Calu3 (cell line): Measurements from ENCODE around the gene SGSM1. TPM values are rescaled to one million over a fixed set of nuclear protein-coding genes. Genes with fewer than 3 reads are reported as not detected.

Experiments used
- BruUV-seq: library from RNA; stranded (reverse); fragments of 400-500 nt; replicated peaks from 2 replicates; lab custom pipeline; 2021; lab: Mats Ljungman, UMichigan
- CTCF ChIA-PET: fragments of 300-600 bp; sonication (Branson Sonifier 250); formaldehyde crosslinking; loops from one replicate; lab custom pipeline; 2022; ENCODE audit warnings: antibody characterized with exemption; lab: Charles Lee
- DNase-seq: peaks from one replicate; pipeline ENCODE4 v3.0.0; 2022
- H3K27ac Mint-ChIP-seq: one replicate; pipeline ENCODE4 v1.8.0; 2022; ENCODE audit warnings: mixed read lengths; ENCODE audit not compliant: unreplicated experiment
- H3K27me3 Mint-ChIP-seq: one replicate; pipeline ENCODE4 v1.8.0; 2022; ENCODE audit warnings: mixed read lengths; ENCODE audit not compliant: unreplicated experiment
- H3K36me3 Mint-ChIP-seq: one replicate; pipeline ENCODE4 v1.8.0; 2022; ENCODE audit warnings: mild to moderate bottlenecking, moderate library complexity, mixed read lengths; ENCODE audit not compliant: insufficient read depth, unreplicated experiment
- H3K4me1 Mint-ChIP-seq: one replicate; pipeline ENCODE4 v1.8.0; 2022; ENCODE audit warnings: mild to moderate bottlenecking, low read depth, mixed read lengths; ENCODE audit not compliant: unreplicated experiment
- H3K4me3 Mint-ChIP-seq: one replicate; pipeline ENCODE4 v1.8.0; 2022; ENCODE audit warnings: mild to moderate bottlenecking, low read depth, moderate library complexity, mixed read lengths; ENCODE audit not compliant: unreplicated experiment
- H3K9me3 Mint-ChIP-seq: one replicate; pipeline ENCODE4 v1.8.0; 2022; ENCODE audit warnings: low read depth, mixed read lengths; ENCODE audit not compliant: unreplicated experiment
- CTCF ChIP-seq: fragments of 200-600 bp; IDR thresholded peaks from one replicate; pipeline ENCODE4 v1.8.0; 2022; ENCODE audit warnings: antibody characterized with exemption; ENCODE audit not compliant: unreplicated experiment
- intact Hi-C: fragments of 100-400 bp; cut with micrococcal nuclease; formaldehyde crosslinking; loops from one replicate; pipeline ENCODE4 v1.10.0; 2022; ENCODE audit not compliant: unreplicated experiment
- total RNA-seq: library from RNA; stranded (reverse); gene quantifications from 2 replicates; pipeline ENCODE4 v1.2.3, GENCODE V29; 2022

The SGSM1 gene
- total RNA-seq, 1 experiment from 2014 or later = 0.07 TPM

DNA sequence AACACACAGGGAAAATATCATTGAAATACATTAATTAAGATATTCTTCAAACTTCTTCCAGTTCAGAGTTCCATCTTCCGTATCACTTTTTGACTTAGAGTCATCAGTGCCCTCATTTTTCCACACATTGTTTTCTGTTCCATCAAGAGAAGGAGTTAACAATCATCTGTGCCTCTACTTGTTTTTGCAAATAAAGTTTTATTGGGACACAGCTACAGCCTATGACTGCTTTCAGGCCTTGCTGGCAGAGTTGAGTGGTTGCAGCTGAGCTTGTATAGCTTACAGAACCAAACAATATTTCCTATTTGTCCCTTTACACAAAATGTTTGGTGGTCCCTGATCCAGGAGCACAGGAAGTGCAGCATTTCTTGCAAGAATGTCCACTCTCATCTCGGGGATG lies 51.6 kb downstream of the SGSM1 start:
- intact Hi-C loops = no loop called here
- H3K4me1 Mint-ChIP-seq = no peaks in the 10 kb centered on the region
- BruUV-seq = no TSS peak
- DNase-seq = no peak
- H3K9me3 Mint-ChIP-seq = no peaks in the 10 kb centered on the region
- H3K27ac Mint-ChIP-seq = no peak overlapping the region
- CTCF ChIA-PET = no interaction called here
- no peaks in the 10 kb centered on the region for H3K36me3 Mint-ChIP-seq
- H3K27me3 Mint-ChIP-seq = peaks cover 62% of the 10 kb centered on the region
- H3K4me3 Mint-ChIP-seq = no peak overlapping the region
- no peak for TF ChIP-seq CTCF

DNA sequence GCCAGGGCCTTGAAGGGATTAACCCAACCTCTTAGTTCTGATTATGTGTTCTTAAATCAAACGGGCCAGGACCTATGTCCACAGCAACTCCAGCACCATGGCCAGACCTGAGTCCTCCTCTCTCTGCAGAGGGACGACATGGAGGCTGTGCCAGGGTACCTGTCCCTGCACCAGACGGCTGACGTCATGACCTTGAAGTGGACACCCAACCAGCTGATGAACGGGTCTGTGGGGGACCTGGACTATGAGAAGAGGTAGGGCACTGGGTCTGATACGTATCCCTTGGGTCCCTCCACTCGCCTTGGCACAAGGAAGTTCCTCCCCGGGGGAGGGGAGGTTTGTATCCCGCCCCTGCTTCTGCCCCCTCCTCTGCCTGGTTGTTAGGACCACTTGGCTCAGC lies 53.6 kb downstream of the SGSM1 start:
- DNase-seq = no peak
- Mint-ChIP-seq H3K36me3 (no peaks in the 10 kb centered on the region), H3K27me3 (peaks cover 79% of the 10 kb centered on the region), H3K4me3 (no peak overlapping the region), H3K27ac (no peak overlapping the region), H3K4me1 (no peaks in the 10 kb centered on the region), H3K9me3 (no peaks in the 10 kb centered on the region)
- TF ChIP-seq CTCF = no peak
- CTCF ChIA-PET = no interaction called here
- BruUV-seq = no TSS peak
- intact Hi-C loops = no loop called here

DNA sequence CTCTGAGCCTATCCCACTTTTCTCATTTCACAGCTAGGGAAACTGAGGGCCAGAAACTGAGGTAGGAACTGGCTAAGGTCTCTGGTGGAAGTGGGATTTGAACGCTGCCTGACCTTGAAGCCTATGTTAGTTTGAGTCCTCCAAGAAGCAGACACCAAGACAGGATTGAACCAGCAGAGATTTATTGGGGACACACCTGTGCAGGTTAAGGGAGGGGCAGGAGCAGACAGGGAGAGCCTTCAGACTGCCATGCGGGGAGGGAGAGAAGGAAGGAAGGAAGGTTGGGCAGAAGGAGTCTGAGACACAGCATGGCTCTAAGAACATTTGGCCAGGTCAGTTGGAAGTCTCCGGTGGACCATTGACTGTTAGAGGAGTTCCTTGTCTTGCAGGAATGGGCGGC lies 59.5 kb downstream of the SGSM1 start:
- no peak for DNase-seq
- CTCF ChIA-PET = no interaction called here
- Mint-ChIP-seq H3K4me3 (no peak overlapping the region), H3K4me1 (no peaks in the 10 kb centered on the region), H3K27ac (no peak overlapping the region), H3K36me3 (no peaks in the 10 kb centered on the region), H3K27me3 (peaks cover 73% of the 10 kb centered on the region), H3K9me3 (no peaks in the 10 kb centered on the region)
- BruUV-seq = no TSS peak
- TF ChIP-seq CTCF = no peak
- intact Hi-C loops = no loop called here

DNA sequence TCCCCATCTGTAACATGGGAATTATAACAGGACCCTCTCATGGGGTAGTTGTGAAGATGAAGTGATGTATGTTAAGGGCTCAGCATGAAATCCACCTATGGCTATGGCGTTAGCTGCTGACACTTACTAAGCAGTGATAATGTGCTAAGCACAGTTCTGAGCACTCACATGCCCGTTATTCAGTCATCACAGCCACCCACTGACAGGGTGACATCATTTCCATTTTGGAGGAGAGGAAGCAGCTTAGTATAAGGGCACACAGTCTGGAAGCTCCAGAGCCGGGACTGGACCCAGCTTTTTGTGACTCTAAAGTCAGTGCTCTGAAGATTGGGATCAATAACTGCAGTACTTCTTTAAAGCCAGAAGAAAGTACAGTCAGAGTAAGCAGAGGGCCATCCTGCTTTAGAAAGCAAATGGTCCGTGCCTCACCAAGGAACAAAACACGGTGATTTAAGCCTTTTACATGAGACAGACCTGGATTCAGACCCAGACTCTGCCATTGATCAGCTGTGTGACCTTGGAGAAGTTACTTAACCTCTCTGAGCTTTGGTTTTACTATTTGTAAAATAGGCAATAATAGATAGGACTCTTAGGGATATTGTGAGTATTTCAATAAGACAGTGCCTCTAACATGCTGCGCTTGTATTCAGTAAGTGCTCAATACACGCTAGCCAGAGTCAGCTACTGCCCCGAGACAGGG lies 61.5 kb downstream of the SGSM1 start:
- Mint-ChIP-seq H3K27ac (no peak overlapping the region), H3K4me3 (no peak overlapping the region), H3K36me3 (no peaks in the 10 kb centered on the region), H3K27me3 (peaks cover 79% of the 10 kb centered on the region), H3K4me1 (no peaks in the 10 kb centered on the region), H3K9me3 (no peaks in the 10 kb centered on the region)
- CTCF ChIA-PET = interaction anchor here (0.7 kb wide), 1 partner anchor 9 kb away, joined by 3 read pairs; no protein-coding TSS in a partner anchor
- DNase-seq = no peak
- intact Hi-C loops = no loop called here
- no TSS peak for BruUV-seq
- no peak for TF ChIP-seq CTCF
